HG03025 (cell line): ENCODE data around the gene BRPF1.

Source experiments
- ATAC-seq: cut with Tn5 transposase; IDR thresholded peaks from one replicate; pipeline ENCODE4 v1.9.1; 2021; ENCODE audit warnings: mild to moderate bottlenecking, moderate library complexity; ENCODE audit not compliant: unreplicated experiment, low FRiP score

BRPF1 gene

DNA sequence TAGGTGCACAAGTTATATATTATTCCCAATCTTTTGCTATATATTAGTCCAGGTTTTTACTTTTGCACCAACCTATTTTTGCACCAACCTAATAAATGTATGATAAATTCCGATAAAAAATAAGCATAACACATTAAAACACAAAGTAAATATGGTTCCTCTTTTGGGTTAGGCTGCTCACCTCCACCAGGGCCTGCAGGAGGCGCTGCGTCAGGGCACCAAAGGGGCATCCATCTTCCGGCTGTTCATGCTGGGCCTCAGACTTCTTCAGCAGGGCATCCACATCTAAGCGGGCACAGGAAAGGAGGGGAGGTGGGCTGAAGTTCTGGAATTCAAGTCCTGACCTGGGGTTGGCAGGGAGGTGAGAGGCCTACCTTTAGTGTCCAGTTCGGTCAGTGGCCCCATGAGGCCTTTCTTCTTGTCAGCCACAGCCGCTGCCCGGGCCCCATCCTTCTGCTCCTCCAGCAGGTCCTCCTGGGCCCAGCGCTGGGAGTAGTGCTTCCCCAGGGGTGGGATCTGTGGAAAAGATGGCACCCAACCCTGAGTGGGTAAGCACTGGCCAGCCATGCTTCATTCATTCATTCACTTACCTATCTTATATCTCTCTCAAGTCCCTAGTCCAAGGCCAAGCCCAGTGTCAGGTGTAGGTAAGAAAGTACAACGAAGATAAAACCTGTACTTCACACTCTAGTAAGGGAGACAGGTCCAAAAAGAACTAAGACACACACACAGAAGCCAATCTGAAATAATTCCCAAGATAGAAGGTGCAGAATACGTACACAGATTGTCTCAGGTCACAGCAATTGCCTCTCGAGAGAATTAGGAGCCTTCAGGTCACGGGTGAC lies 55.5 kb downstream of the BRPF1 start:
- no peak for ATAC-seq

DNA sequence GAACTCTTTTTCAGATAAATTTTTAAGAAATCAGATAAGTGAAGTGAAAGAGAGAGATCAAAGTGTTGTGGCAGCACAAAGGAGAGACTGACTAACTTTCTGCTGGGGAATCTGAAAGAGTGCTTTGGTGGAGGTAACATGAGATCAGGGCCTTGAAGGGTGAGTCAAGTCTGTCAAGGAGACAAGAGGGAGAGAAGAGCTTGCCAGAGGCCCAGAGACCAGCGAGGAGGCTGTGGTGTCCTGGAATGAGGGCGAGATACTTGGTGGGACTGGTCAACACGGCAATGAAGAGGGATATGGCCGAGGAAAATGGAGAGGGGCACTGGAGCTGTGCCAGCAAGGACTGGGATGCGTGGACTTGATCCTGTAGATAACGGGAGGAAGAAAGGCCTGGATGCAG lies 56.2 kb downstream of the BRPF1 start:
- no peak for ATAC-seq

DNA sequence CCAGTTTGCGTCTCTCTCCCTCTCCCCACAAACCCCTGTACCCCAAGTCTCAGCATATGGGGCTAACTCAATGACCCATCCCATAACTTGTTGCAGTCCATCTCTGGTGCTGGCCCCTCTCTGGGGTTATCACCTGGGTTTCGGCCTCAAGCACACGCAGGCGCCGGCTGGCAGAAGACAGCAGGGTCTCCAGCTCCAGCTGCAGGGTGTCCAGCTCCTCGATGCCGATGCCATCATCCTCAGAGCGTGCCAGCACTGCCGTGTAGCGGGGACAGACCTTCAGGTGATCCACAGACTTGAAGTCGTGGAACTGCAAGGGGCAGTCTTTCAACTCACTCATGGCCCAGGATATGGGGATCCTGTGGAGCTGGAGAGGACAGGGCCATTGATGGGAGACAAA lies 59.6 kb downstream of the BRPF1 start:
- no peak for ATAC-seq

DNA sequence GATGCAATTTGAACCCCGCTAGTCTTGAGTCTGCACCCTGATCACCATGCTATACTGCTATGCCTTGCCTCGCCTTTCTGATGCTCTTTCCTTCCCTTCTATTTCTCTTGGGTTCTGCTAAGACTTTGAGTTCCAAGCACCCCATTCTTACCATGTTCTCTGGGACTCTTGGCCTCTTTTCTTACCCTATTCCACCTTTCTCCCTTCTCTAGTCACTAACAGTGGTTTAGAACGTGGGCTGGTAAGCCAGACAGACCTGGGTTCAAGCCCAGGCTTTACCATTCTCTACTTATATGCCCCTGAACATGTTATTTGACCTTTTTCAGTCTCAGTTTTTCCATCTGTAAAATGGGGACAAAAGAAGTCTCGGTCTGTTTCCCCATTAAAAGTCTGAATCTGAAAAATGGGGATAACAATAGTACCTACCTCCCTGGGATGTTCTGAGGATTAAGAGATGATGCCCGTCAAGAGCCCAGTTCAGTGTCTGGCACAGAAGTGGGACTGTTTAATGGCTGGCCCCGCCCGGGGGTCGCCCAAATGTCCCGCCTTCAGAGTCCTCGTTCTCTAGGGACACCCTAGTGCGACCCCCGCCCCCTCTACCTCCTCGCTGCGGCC lies 60.4 kb downstream of the BRPF1 start:
- ATAC-seq, result no peak

DNA sequence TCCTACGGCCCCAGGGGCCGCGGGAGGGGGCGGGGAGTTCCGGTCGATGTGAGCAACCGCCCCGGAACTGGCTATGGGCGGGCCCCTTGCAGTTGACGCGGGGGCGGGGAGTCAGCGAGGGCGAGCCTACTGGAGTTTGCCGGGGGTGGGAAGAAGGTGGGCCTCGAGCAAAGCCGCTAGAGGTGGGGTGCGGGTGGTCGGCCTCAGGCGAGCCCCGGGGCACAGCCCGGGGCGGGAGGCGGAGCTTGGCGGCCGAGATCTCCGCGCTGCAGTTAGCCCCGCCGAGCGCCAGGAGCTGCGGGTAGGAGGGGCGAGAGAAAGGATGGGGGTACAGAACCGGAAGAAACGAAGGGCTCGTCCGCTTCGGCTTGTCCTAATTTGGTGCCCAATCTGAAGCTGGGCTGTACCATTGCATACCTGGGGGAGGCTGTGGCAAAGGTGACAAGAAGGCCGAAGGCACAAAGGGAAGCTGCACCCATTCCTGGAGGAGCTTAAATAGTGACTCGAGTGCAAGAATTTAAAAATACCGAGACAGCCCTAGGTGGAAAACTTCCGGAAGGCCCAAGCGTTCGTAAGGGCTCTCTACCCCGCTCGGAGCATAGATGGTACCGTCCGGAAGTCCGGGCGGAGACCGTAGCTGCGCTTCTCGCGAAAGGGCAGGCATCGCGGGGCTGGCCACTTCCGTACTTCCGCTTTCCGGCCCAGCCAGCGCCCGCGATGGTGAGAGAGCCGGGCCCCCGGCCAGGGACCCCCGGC lies 61.0 kb downstream of the BRPF1 start, which contains the start of the genes ARPC4 and TADA3:
TSS of gene ARPC4 (plus strand) at position 678 of the 756 bp plus-strand sequence. CDS start at position 718, 40 bp downstream.
TSS of gene TADA3 (minus strand) at position 69 of the 756 bp plus-strand sequence. CDS start 1,007 bp downstream, outside the sequence.
- ATAC-seq, result peak; percentile 79

DNA sequence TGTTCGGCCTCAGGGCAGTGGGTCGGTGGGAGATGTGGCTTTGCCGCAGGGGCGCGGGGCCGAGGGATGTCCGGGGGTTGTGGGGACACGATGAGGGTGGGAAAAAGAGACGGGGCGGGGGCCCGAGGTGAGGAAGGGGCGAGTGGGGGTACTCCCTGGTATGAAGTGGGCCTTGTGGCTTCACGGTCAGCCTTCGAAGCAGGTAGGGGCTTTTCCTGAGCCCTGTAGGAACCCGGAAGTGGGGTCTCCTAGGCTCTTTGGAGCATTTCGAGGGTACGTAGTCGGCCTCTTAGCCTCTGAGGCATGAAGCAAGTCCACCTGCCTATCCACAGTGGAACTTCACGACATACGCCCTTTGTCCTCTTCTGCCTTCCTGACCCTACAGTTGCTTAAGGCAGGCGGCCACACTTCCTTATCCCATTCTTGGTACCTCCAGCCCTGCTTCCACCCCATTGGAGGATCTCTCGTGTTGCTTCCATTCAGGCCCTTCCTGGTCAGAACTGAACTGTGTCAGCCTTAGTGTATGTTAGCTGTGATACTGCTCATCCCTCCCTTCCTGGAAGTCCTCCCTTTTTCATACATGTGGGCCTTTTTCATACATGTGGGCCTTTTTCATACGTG lies 61.7 kb downstream of the BRPF1 start:
- ATAC-seq, result no peak

DNA sequence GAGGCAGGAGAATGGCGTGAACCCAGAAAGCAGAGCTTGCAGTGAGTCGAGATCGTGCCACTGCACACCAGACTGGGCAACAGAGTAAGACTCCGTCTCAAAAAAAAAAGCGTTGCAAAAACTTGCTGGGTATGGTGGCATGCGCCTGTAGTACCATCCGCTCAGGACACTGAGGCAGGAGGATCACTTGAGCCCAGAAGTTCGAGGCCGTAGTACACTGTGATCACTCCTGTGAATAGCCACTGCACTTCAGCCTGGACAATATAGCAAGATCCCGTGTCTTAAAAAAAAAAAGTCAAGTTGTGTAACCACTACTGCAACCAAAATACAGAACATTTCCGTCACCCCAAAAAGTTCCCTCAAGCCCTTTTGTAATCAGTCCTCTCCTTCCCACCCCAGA lies 62.9 kb downstream of the BRPF1 start:
- no peak for ATAC-seq

DNA sequence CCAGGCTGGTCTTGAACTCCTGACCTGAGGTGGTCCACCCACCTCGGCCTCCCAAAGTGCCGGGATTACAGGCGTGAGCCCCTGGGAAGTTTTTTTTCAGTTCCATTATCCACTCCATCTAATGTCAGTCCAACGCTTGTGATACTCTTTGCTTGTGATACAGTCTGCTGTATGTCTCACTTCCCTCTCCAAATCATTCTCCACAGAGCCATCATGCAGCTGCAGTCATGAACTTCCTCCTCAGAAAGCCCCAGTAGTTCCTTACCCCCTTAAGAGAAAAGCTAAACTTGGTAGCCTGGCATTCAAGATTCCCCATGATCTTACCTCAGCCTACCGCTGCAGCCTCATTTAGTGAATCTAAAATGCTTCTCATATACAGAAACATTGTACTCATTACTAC lies 63.7 kb downstream of the BRPF1 start:
- no peak for ATAC-seq

DNA sequence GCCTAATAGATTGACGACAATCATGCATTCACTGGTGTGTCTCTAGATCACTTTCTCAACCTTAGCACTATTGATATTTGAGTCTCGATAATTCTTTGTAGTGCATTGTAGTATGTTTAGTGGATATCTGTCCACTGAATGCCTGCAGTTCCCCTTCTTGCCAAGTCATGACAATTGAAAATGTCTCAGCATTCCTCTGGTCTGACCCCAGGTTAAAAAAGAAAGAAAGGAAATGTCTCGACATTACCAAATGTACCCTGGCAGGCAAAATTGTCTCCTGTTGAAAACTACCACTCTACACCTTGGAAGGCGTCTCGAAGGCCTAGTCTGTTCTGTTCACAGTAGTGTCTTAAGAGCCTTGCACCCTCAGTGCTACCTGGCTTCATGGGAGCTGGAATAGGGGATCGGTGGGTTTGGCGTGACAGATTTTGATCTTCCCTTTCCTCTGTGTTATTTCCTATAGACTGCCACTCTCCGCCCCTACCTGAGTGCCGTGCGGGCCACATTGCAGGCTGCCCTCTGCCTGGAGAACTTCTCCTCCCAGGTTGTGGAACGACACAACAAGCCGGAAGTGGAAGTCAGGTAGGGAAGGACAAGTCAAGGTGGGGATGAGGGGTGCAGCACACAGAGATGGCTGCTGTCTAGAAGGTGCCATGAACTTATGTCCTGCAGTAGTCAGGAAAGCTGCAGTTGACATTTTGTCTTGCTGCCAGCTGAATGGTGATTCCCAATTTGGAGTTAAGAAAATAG lies 65.8 kb downstream of the BRPF1 start:
- ATAC-seq, result no peak
